ENCODE results near the gene MICOS13.
"Not testable (repeated sequence)": the region's sequence is repeated elsewhere in the genome, so short reads cannot be mapped to it uniquely, and the experiment has no call there.

The MICOS13 gene

DNA sequence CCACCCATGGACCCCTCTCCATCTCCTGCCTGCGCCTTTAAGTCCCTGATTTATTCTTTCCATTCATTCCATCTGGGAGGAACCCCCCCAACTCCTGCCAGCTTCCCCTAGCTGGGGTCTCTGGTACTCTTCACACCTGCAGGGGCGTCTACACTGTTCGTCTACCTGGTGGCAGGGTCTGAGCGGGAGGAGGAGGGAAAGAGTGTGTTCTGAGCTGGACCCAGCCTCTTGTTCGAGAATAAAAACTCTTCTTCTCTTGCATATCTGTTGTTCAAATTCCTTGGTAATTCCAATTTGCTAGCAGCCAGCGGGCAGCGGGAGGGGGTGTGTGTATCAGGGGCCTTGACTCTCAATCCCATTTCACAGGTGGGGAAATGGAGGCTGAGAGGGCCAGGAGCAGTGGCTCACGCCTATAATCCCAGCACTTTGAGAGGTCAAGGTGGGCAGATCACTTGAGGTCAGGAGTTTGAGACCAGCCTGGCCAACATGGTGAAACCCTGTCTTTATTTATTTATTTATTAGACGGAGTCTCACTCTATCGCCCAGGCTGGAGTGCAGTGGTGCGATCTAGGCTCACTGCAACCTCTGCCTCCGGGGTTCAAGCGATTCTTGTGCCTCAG is 8.1 kb upstream of the MICOS13 start:
- H3K27ac Mint-ChIP-seq (ENCODE audit: low read depth), result peak overlapping the region; percentile 49
- not testable (repeated sequence) for DNase-seq (ENCODE audit: low spot score in 2 of 2); ATAC-seq (replicated peaks; ENCODE audit: extremely low read depth, poor library complexity, severe bottlenecking); H3K27me3 Mint-ChIP-seq; H3K9me3 Mint-ChIP-seq
- peaks cover 43% of the 10 kb centered on the region for H3K36me3 Mint-ChIP-seq (ENCODE audit: insufficient read depth)
- H3K4me3 Mint-ChIP-seq, result peak overlapping the region; percentile 77
- H3K4me1 Mint-ChIP-seq, result peaks cover 32% of the 10 kb centered on the region

DNA sequence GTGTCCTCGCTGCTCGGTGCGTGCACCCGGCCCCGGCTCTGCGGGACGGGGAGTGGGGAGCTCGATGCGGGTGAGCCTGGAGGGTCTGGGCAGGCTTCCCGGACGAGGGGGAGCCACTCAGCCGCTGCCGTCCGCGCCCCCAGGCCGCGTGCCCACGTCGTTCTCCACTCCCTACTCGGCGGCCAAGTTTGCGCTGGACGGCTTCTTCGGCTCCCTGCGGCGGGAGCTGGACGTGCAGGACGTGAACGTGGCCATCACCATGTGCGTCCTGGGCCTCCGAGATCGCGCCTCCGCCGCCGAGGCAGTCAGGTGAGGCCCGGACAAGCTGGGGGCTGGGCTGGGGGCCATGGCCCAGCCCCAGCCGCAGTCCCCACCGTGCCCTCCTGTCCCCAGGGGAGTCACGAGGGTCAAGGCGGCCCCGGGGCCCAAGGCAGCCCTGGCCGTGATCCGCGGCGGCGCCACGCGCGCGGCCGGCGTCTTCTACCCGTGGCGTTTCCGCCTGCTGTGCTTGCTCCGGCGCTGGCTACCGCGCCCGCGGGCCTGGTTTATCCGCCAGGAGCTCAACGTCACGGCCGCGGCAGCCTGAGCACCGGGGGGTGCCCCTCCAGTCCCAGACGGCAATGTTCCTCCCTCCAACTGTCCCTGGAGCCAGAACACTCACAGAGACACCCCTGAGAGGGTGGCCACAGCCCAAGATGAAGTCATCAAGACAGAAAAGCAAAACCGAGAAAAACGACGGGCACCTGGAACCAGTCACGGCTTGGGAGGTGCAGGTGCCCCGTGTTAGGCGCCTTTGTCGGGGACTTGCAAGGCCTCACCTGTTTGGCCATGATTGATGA is 7.3 kb upstream of the MICOS13 start:
- Mint-ChIP-seq H3K9me3 (no peaks in the 10 kb centered on the region), H3K4me1 (peaks cover 29% of the 10 kb centered on the region), H3K36me3 (ENCODE audit: insufficient read depth) (peaks cover 39% of the 10 kb centered on the region), H3K4me3 (peak overlapping the region; percentile 77), H3K27me3 (no peaks in the 10 kb centered on the region), H3K27ac (ENCODE audit: low read depth) (peak overlapping the region; percentile 64)
- ATAC-seq (replicated peaks; ENCODE audit: extremely low read depth, poor library complexity, severe bottlenecking), result no peak
- no peak for DNase-seq (ENCODE audit: low spot score in 2 of 2)

DNA sequence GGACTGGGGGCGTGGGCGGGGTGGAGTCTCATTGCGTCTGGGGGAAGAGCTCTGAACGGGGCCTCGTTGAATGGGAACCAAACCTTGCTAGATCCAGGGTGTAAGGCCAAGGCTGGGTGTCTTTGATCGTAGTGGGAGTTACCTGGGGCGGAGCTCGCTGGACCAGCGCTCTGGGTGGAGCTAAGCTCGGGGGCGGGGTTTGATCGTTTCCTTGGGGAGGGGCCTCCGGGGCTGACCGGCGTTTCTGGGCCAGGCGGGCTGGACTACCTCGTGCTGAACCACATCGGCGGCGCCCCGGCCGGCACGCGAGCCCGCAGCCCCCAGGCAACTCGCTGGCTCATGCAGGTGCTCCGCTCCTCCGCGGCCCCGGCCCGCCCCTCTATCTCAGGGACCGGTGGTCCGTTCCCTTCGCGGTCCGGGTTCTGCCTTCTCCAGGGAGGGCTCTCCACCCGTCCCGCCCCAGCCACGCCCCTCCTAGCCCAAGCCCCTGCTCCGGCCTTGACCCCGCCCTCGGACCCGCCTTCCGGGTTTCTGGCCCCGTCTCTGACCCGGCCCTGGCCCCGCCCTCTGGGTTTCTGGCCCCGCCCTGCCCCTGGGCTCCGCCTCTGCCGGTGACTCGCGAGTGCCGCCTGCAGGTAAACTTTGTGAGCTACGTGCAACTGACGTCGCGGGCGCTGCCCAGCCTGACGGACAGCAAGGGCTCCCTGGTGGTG is 6.5 kb upstream of the MICOS13 start:
- Mint-ChIP-seq H3K9me3 (no peaks in the 10 kb centered on the region), H3K4me3 (peak overlapping the region; percentile 77), H3K36me3 (ENCODE audit: insufficient read depth) (peaks cover 32% of the 10 kb centered on the region), H3K4me1 (peaks cover 25% of the 10 kb centered on the region), H3K27ac (ENCODE audit: low read depth) (peak overlapping the region; percentile 64), H3K27me3 (no peaks in the 10 kb centered on the region)
- ATAC-seq (replicated peaks; ENCODE audit: extremely low read depth, poor library complexity, severe bottlenecking), result peak; percentile 45
- peak; percentile 82 to 95 for DNase-seq (ENCODE audit: low spot score in 2 of 2)

DNA sequence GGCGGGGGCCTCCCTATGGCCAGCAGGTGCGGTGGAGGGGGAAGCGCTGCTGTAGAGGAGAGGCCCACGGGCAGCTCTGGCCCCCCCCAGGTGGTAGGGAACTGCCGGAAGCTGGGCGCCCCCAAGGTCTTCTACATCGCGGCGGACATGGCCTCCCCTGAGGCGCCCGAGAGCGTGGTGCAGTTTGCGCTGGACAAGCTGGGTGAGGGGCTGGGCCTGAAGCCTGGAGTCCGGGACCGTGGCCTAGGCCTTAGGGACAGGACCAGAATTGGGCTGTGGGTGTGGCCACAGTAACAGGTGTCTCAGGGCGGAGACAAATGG is 6.0 kb upstream of the MICOS13 start:
- H3K4me1 Mint-ChIP-seq, result peaks cover 30% of the 10 kb centered on the region
- DNase-seq (ENCODE audit: low spot score in 2 of 2) (no peak), ATAC-seq (replicated peaks; ENCODE audit: extremely low read depth, poor library complexity, severe bottlenecking) (no peak)
- H3K36me3 Mint-ChIP-seq (ENCODE audit: insufficient read depth), result peaks cover 29% of the 10 kb centered on the region
- H3K9me3 Mint-ChIP-seq, result no peaks in the 10 kb centered on the region
- peak overlapping the region; percentile 77 for H3K4me3 Mint-ChIP-seq
- H3K27me3 Mint-ChIP-seq, result no peaks in the 10 kb centered on the region
- H3K27ac Mint-ChIP-seq (ENCODE audit: low read depth), result peak overlapping the region; percentile 64

DNA sequence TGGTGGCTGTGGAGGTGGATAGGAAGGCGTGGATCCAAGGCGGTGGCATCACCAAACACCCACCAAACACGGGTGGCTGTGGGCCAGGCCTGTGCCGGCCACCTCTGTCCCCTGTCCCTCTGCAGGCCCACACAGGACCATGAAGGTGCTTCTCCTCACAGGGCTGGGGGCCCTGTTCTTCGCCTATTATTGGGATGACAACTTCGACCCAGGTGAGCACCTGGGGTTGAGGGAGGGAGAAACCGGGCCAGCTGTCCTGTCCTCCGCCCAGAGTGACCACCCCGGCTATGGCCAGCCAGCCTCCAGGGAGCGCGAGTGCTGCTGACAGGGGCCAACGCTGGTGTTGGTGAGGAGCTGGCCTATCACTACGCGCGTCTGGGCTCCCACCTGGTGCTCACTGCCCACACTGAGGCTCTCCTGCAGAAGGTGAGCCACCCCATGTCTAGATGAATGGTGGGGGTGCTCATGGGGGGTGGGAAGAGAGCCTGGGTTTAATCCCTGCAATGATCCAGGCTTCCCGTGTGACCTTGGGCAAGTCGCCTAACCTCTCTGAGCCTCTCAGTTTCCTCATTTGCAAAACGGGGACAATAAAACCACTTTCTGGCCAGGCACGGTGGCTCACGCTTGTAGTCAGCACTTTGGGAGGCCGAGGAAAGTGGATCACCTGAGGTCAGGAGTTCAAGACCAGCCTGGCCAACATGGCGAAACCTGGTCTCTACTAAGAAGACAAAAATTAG is 4.5 kb upstream of the MICOS13 start:
- no peaks in the 10 kb centered on the region for H3K9me3 Mint-ChIP-seq
- DNase-seq (ENCODE audit: low spot score in 2 of 2) (no peak), ATAC-seq (replicated peaks; ENCODE audit: extremely low read depth, poor library complexity, severe bottlenecking) (no peak)
- H3K4me3 Mint-ChIP-seq, result no peak overlapping the region
- no peak overlapping the region for H3K27ac Mint-ChIP-seq (ENCODE audit: low read depth)
- H3K36me3 Mint-ChIP-seq (ENCODE audit: insufficient read depth), result peaks cover 21% of the 10 kb centered on the region
- no peaks in the 10 kb centered on the region for H3K27me3 Mint-ChIP-seq
- H3K4me1 Mint-ChIP-seq, result peaks cover 28% of the 10 kb centered on the region

DNA sequence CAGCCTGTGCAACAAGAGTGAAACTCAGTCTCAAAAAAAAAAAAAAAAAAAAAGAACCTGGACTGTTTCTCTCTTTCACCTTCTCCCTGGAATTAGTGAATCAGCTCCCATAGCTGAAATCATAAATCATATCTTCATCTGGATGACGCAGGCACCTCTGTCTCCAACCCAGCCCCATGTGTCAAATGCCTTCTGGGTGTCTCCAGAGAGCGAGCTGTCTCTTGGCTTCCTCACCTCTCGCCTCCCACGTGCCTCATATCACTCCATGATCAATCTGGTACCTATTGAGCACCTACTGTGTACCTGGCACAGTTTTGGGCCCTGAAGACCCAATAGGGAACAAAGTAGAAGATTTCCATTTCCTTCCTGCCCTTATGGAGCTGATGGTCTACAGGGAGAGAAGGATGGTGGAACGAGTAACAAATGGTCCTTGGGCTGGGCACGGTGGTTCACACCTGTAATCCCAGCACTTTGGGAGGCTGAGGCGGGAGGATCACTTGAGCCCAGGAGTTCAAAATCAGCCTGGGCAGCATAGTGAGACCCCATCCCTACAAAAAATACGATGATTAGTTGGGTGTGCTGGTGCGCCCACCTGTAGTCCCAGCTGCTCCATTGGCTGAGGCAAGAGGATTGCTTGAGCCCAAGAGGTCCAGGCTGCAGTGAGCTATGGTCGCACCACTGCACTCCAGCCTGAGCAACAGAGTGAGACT is 3.0 kb upstream of the MICOS13 start:
- H3K9me3 Mint-ChIP-seq, result no peaks in the 10 kb centered on the region
- no peak overlapping the region for H3K27ac Mint-ChIP-seq (ENCODE audit: low read depth)
- H3K27me3 Mint-ChIP-seq, result no peaks in the 10 kb centered on the region
- H3K4me3 Mint-ChIP-seq, result no peak overlapping the region
- ATAC-seq (replicated peaks; ENCODE audit: extremely low read depth, poor library complexity, severe bottlenecking) (no peak), DNase-seq (ENCODE audit: low spot score in 2 of 2) (no peak)
- H3K4me1 Mint-ChIP-seq, result peaks cover 33% of the 10 kb centered on the region
- H3K36me3 Mint-ChIP-seq (ENCODE audit: insufficient read depth), result peaks cover 21% of the 10 kb centered on the region

DNA sequence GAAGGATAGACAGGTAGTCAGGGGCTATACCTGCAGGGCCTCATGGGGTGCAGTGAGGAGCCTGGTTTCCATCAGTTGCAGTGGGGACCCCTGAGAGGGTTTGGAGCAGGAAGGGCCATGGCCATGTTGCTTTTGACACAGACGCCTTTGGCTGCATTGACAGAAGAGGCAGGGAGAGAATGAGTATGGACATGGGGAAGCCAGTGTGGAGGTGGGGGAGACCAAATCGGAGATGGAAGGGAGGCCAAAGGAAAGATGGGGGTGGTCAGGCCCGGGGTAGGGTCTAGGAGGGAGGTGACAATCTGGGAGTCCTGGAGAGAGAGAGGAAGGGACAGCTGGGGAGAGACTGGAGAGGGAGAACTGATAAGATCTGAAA is 1.8 kb upstream of the MICOS13 start:
- Mint-ChIP-seq H3K9me3 (no peaks in the 10 kb centered on the region), H3K27ac (ENCODE audit: low read depth) (peak overlapping the region; percentile 96), H3K36me3 (ENCODE audit: insufficient read depth) (peaks cover 20% of the 10 kb centered on the region), H3K4me3 (peak overlapping the region; percentile 80), H3K27me3 (no peaks in the 10 kb centered on the region), H3K4me1 (peaks cover 29% of the 10 kb centered on the region)
- DNase-seq (ENCODE audit: low spot score in 2 of 2) (no peak), ATAC-seq (replicated peaks; ENCODE audit: extremely low read depth, poor library complexity, severe bottlenecking) (no peak)

DNA sequence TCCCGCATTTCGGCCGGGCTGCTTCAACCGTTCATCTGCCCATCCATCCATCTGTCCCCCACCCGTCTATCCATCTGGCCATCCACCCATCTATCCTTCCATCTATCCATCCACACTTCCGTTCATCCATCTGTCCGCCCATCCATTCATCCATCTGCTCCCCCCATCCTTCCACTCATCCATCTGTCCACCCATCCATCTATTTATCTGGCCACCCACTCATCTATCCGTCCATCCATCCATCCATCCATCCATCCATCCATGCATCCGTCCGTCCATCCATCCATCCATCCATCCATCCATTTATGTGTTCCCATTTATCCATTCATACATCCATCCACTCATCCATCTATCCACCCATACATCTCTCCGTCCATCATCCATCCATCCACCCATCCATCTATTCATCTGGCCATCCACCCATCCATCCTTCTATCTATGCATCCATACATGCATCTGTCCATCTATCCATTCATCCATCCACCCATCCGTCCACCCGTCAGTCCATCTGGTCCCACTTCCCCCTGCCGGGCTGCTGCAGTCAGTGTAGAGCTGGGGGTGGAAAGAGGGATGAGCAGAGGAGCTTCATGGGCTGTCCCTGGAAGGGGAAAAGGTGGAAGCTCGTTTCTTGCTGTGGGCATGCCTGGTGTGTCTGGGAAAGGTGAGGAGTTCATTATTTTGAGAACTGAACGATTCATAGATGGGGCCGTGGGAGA is 1.2 kb upstream of the MICOS13 start:
- ATAC-seq (replicated peaks; ENCODE audit: extremely low read depth, poor library complexity, severe bottlenecking) (no peak), DNase-seq (ENCODE audit: low spot score in 2 of 2) (no peak)
- H3K27ac Mint-ChIP-seq (ENCODE audit: low read depth), result peak overlapping the region; percentile 96
- H3K9me3 Mint-ChIP-seq, result no peaks in the 10 kb centered on the region
- H3K36me3 Mint-ChIP-seq (ENCODE audit: insufficient read depth), result peaks cover 20% of the 10 kb centered on the region
- H3K4me1 Mint-ChIP-seq, result peaks cover 29% of the 10 kb centered on the region
- peak overlapping the region; percentile 80 for H3K4me3 Mint-ChIP-seq
- no peaks in the 10 kb centered on the region for H3K27me3 Mint-ChIP-seq

DNA sequence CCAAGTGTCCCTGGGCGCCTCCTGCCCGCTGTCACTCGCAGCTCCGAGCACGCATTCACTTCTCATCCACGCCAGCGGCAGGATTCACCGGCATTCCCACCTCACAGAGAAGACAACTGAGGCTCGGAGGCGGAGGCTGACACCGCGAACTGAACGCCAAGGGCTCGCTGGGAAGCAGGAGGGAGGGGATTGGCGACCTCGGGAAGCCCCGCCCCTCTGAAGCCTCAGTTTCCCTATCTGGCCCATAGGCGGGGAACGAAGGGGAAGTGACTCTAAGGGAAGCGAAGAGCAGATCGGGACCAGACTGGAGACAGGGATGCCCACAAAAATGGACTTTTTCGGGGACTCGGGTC is 256 bp downstream of the MICOS13 start:
- Mint-ChIP-seq H3K27ac (ENCODE audit: low read depth) (peak overlapping the region; percentile 96), H3K4me1 (peaks cover 29% of the 10 kb centered on the region), H3K36me3 (ENCODE audit: insufficient read depth) (peaks cover 20% of the 10 kb centered on the region), H3K27me3 (no peaks in the 10 kb centered on the region), H3K9me3 (no peaks in the 10 kb centered on the region), H3K4me3 (peak overlapping the region; percentile 80)
- no peak for ATAC-seq (replicated peaks; ENCODE audit: extremely low read depth, poor library complexity, severe bottlenecking)
- DNase-seq (ENCODE audit: low spot score in 2 of 2), result no peak

DNA sequence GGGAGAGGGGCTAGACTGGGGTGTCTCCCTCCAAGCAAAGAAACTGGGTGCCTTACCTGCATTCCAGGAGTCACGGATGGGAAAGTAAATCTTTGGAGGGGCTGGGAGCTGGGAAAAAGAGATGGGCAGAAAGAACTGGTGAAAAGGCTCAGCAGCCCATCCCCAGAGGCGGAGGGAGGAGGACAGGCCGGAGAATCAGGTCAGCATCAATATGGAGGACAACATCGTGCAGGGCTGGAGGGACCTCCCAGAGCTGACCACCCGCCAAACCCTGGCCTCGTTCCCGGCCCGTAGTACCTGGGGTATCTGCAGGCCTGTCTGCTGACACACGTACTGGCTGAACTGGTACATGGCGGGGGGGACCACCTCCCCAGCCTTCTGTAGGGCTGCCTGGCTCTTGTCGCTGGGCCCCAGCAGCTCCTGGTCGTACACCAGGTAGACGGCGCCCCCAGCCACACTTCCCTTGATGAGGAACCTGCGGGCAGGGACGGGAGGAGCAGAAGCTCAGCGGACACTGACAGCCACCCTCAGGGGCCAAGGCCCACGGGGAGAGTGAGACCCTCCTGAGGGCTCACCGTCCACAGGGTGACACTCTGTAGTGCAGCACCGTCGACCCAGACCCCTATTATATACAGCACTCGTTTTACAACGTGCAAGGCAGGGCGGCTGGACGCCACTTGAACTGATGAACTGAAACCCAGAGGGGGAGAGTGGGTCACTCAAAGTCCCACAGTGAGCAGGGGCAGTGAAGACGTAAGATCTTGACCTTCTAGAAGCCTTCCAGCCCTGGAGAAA is 830 bp downstream of the MICOS13 start:
- H3K4me1 Mint-ChIP-seq, result peaks cover 29% of the 10 kb centered on the region
- H3K27me3 Mint-ChIP-seq, result no peaks in the 10 kb centered on the region
- H3K4me3 Mint-ChIP-seq, result peak overlapping the region; percentile 80
- peak overlapping the region; percentile 96 for H3K27ac Mint-ChIP-seq (ENCODE audit: low read depth)
- H3K36me3 Mint-ChIP-seq (ENCODE audit: insufficient read depth), result peaks cover 20% of the 10 kb centered on the region
- H3K9me3 Mint-ChIP-seq, result no peaks in the 10 kb centered on the region
- ATAC-seq (replicated peaks; ENCODE audit: extremely low read depth, poor library complexity, severe bottlenecking) (no peak), DNase-seq (ENCODE audit: low spot score in 2 of 2) (no peak)

DNA sequence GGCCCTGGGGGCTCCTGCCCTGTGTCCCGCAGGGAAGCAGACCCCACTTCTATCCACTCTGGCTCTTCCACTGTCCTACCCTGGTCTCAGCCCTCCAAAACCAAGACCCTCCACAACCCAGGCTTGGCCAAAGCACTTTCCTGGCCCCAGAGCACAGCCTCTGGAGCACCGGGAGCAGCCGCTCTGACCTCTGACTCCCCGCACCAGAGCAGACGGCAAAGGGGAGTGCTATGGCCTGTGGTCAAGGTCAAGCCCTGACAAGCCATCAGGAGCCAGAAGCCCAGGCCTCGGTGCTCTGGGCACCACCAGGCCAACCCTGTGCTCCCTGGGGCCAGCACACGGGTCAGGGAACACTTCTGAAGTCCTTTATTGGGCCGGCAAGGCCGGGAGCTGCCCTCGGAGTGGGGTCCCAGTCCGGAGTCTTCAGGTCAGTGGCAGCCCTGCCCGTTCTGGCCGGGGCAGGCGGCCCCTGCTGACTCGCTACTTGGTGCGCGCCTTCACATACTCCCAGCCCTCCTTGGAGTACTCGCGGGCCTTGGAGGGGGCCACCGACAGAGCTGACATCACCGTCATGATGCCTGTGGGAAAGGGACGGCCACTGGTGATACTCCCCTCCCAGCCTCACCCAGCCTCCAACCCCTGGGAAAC is 2.1 kb downstream of the MICOS13 start:
- no peak for DNase-seq (ENCODE audit: low spot score in 2 of 2)
- no peak overlapping the region for H3K27ac Mint-ChIP-seq (ENCODE audit: low read depth)
- peaks cover 29% of the 10 kb centered on the region for H3K4me1 Mint-ChIP-seq
- no peak for ATAC-seq (replicated peaks; ENCODE audit: extremely low read depth, poor library complexity, severe bottlenecking)
- no peaks in the 10 kb centered on the region for H3K27me3 Mint-ChIP-seq
- H3K4me3 Mint-ChIP-seq, result no peak overlapping the region
- peaks cover 17% of the 10 kb centered on the region for H3K36me3 Mint-ChIP-seq (ENCODE audit: insufficient read depth)
- H3K9me3 Mint-ChIP-seq, result no peaks in the 10 kb centered on the region

Data from central memory CD8-positive, alpha-beta T cell (primary cell).